ENCODE measurements around the gene CASZ1.
A peak's percentile ranks its signal among the peaks of the same experiment; 100 is the strongest.

Gene CASZ1

GRCh38 chr1:10838541-10838940, 42.1 kb upstream of the CASZ1 start:
- no peak for DNase-seq
- no peaks in the 10 kb centered on the region for H3K36me3 ChIP-seq (replicated peaks)
- H3K4me3 ChIP-seq (ENCODE audit: low read depth, low read length): no peak overlapping the region
- no peak for TF ChIP-seq CTCF (IDR thresholded peaks at IDR 0.05; ENCODE audit: low read depth, low read length, missing control alignments)
- in situ Hi-C loops (cut with HindIII; ENCODE audit: low pct_ligation_motif_present, low sequenced_read_pairs): no loop called here
- no peak overlapping the region for H3K27ac ChIP-seq
- peaks cover 20% of the 10 kb centered on the region for H3K27me3 ChIP-seq (replicated peaks)

- in situ Hi-C loops (cut with HindIII; ENCODE audit: low pct_ligation_motif_present, low sequenced_read_pairs): no loop called here
- Histone ChIP-seq H3K27me3 (replicated peaks) (peaks cover 20% of the 10 kb centered on the region), H3K27ac (no peak overlapping the region), H3K36me3 (replicated peaks) (no peaks in the 10 kb centered on the region), H3K4me3 (ENCODE audit: low read depth, low read length) (no peak overlapping the region)
- TF ChIP-seq CTCF (IDR thresholded peaks at IDR 0.05; ENCODE audit: low read depth, low read length, missing control alignments): no peak
- DNase-seq: no peak
Observed at GRCh38 chr1:10836726-10837125, 40.3 kb upstream of the CASZ1 start.

GRCh38 chr1:10835822-10836421, 39.5 kb upstream of the CASZ1 start:
- DNase-seq: peak; percentile 19
- Histone ChIP-seq H3K36me3 (replicated peaks) (no peaks in the 10 kb centered on the region), H3K27me3 (replicated peaks) (peaks cover 20% of the 10 kb centered on the region), H3K27ac (no peak overlapping the region), H3K4me3 (ENCODE audit: low read depth, low read length) (no peak overlapping the region)
- no peak for TF ChIP-seq CTCF (IDR thresholded peaks at IDR 0.05; ENCODE audit: low read depth, low read length, missing control alignments)
- in situ Hi-C loops (cut with HindIII; ENCODE audit: low pct_ligation_motif_present, low sequenced_read_pairs): no loop called here

GRCh38 chr1:10835421-10835820, 39.0 kb upstream of the CASZ1 start:
- DNase-seq: no peak
- no peaks in the 10 kb centered on the region for H3K36me3 ChIP-seq (replicated peaks)
- no peak overlapping the region for H3K27ac ChIP-seq
- no peak for TF ChIP-seq CTCF (IDR thresholded peaks at IDR 0.05; ENCODE audit: low read depth, low read length, missing control alignments)
- in situ Hi-C loops (cut with HindIII; ENCODE audit: low pct_ligation_motif_present, low sequenced_read_pairs): no loop called here
- H3K4me3 ChIP-seq (ENCODE audit: low read depth, low read length): no peak overlapping the region
- H3K27me3 ChIP-seq (replicated peaks): peaks cover 22% of the 10 kb centered on the region

GRCh38 chr1:10834770-10835412, 38.4 kb upstream of the CASZ1 start:
- H3K36me3 ChIP-seq (replicated peaks): no peaks in the 10 kb centered on the region
- TF ChIP-seq CTCF (IDR thresholded peaks at IDR 0.05; ENCODE audit: low read depth, low read length, missing control alignments): no peak
- no peak overlapping the region for H3K27ac ChIP-seq
- no peak overlapping the region for H3K4me3 ChIP-seq (ENCODE audit: low read depth, low read length)
- no peak for DNase-seq
- in situ Hi-C loops (cut with HindIII; ENCODE audit: low pct_ligation_motif_present, low sequenced_read_pairs): no loop called here
- peaks cover 22% of the 10 kb centered on the region for H3K27me3 ChIP-seq (replicated peaks)
